Measurements from ENCODE around the gene SMARCC1.
"Not testable (repeated sequence)": the region's sequence is repeated elsewhere in the genome, so short reads cannot be mapped to it uniquely, and the experiment has no call there.

The SMARCC1 gene

DNA sequence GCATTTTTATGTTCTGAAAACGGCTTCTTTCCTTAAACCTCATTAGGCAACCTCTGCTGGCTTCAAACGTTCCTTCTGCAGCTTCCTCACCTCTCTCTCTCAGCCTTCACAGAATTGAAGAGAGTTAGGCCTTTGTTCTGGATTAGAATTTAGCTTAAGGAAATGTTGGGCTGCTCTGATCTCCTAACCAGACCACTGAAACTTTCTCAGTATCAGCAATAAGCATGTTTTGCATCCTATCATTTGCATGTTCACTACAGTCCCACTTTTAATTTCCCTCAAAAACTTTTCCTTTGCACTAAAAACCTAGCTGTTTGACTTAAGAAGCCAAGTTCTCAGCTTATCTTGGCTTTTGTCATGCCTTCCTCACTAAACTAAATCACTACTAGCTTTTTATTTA lies 49.5 kb downstream of the SMARCC1 start:
- H3K27ac ChIP-seq (ENCODE audit: low read depth, low read length): no peak overlapping the region
- H3K27me3 ChIP-seq (ENCODE audit: control insufficient read depth, insufficient read depth, low read length): no peaks in the 10 kb centered on the region
- no peaks in the 10 kb centered on the region for H3K4me1 ChIP-seq (ENCODE audit: control insufficient read depth, insufficient read depth, low read length)
- H3K4me3 ChIP-seq (ENCODE audit: low read depth, low read length): no peak overlapping the region
- H3K36me3 ChIP-seq (ENCODE audit: control insufficient read depth, insufficient read depth, low read length): peaks cover 98% of the 10 kb centered on the region
- H3K9me3 ChIP-seq (ENCODE audit: control insufficient read depth, insufficient read depth, low read length): no peaks in the 10 kb centered on the region
- no peak overlapping the region for H3K9ac ChIP-seq (ENCODE audit: low read depth, low read length)

DNA sequence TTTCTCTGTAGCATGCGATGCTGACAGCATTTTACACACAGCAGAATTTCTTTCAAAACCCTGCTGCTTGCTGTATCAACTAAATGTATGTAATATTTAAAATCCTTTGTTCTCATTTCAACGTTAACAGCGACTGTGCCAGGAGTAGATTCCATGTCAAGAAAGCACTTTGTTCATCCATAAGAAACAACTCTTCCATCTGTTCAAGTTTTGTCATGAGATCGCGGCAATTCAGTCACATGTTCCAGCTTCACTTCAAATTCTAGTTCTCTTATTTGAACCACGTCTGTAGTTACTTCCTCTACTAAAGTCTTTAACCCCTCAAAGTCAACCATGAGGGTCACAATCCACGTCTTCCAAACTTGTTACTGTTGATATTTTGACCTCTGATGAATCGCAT lies 50.6 kb downstream of the SMARCC1 start:
- H3K4me3 ChIP-seq (ENCODE audit: low read depth, low read length): no peak overlapping the region
- no peak overlapping the region for H3K27ac ChIP-seq (ENCODE audit: low read depth, low read length)
- H3K9ac ChIP-seq (ENCODE audit: low read depth, low read length): no peak overlapping the region
- no peaks in the 10 kb centered on the region for H3K9me3 ChIP-seq (ENCODE audit: control insufficient read depth, insufficient read depth, low read length)
- no peaks in the 10 kb centered on the region for H3K4me1 ChIP-seq (ENCODE audit: control insufficient read depth, insufficient read depth, low read length)
- peaks cover 98% of the 10 kb centered on the region for H3K36me3 ChIP-seq (ENCODE audit: control insufficient read depth, insufficient read depth, low read length)
- H3K27me3 ChIP-seq (ENCODE audit: control insufficient read depth, insufficient read depth, low read length): no peaks in the 10 kb centered on the region

DNA sequence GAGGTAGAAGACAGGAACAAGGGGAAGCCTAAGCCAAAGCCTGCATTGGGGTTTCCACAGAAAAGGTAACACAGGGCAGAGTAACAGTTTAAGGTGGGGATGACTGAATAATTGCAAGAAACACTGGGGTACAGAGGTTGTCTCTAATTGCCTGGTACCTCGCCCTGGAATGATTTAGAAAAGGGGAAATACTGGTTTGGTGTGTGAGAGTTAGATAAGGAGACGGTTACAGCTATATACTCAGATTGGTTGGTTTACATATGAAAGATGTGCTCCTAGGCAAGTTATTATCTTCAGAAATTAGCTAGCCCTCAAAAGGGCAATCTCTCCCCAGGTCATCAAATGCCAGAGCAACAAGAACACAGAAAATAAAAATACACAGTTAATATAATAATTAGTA lies 58.8 kb downstream of the SMARCC1 start:
- H3K9me3 ChIP-seq (ENCODE audit: control insufficient read depth, insufficient read depth, low read length): no peaks in the 10 kb centered on the region
- H3K9ac ChIP-seq (ENCODE audit: low read depth, low read length): no peak overlapping the region
- no peak overlapping the region for H3K27ac ChIP-seq (ENCODE audit: low read depth, low read length)
- no peak overlapping the region for H3K4me3 ChIP-seq (ENCODE audit: low read depth, low read length)
- no peaks in the 10 kb centered on the region for H3K27me3 ChIP-seq (ENCODE audit: control insufficient read depth, insufficient read depth, low read length)
- peaks cover 81% of the 10 kb centered on the region for H3K36me3 ChIP-seq (ENCODE audit: control insufficient read depth, insufficient read depth, low read length)
- H3K4me1 ChIP-seq (ENCODE audit: control insufficient read depth, insufficient read depth, low read length): peaks cover 10% of the 10 kb centered on the region

DNA sequence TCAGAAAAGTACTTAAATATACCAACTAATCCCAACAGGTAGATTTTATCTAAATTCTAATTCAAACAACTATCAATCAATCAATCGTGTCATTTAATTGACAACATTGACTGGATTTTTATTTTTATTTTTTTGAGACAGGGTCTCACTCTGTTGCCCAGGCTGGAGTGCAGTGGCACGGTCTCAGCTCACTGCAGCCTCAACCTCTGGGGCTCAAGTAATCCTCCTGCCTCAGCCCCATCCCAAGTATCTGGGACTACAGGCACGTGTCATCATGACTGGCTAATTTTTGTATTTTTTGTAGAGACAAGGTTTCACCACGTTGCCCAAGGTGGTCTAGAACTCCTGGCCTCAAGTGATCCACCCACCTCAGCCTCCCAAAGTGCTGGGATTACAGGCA lies 64.2 kb downstream of the SMARCC1 start:
- H3K36me3 ChIP-seq (ENCODE audit: control insufficient read depth, insufficient read depth, low read length): peaks cover 88% of the 10 kb centered on the region
- not testable (repeated sequence) for H3K9me3 ChIP-seq (ENCODE audit: control insufficient read depth, insufficient read depth, low read length); H3K9ac ChIP-seq (ENCODE audit: low read depth, low read length); H3K4me1 ChIP-seq (ENCODE audit: control insufficient read depth, insufficient read depth, low read length); H3K27me3 ChIP-seq (ENCODE audit: control insufficient read depth, insufficient read depth, low read length); H3K4me3 ChIP-seq (ENCODE audit: low read depth, low read length); H3K27ac ChIP-seq (ENCODE audit: low read depth, low read length)

DNA sequence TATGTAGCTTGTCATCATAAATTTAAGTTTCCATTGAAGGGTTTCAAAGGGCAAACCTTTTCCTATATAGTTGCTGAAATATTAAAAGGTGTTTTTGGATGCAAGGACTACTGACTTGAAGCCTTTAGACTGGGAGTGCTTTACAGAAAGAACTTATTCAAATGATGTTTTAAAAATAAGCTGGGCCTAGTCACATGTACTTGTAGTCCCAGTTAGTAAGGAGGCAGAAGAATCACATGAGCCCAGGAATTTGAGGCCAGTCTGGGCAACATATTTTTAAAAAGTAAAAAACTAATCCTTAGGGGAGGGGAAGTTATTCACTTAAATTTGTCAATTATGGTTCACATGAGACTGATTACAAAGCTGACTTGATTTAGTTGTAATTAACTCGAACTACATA lies 65.0 kb downstream of the SMARCC1 start:
- Histone ChIP-seq H3K27me3 (ENCODE audit: control insufficient read depth, insufficient read depth, low read length) (no peaks in the 10 kb centered on the region), H3K9ac (ENCODE audit: low read depth, low read length) (no peak overlapping the region), H3K9me3 (ENCODE audit: control insufficient read depth, insufficient read depth, low read length) (no peaks in the 10 kb centered on the region), H3K4me1 (ENCODE audit: control insufficient read depth, insufficient read depth, low read length) (no peaks in the 10 kb centered on the region), H3K36me3 (ENCODE audit: control insufficient read depth, insufficient read depth, low read length) (peaks cover 95% of the 10 kb centered on the region), H3K4me3 (ENCODE audit: low read depth, low read length) (no peak overlapping the region), H3K27ac (ENCODE audit: low read depth, low read length) (no peak overlapping the region)

DNA sequence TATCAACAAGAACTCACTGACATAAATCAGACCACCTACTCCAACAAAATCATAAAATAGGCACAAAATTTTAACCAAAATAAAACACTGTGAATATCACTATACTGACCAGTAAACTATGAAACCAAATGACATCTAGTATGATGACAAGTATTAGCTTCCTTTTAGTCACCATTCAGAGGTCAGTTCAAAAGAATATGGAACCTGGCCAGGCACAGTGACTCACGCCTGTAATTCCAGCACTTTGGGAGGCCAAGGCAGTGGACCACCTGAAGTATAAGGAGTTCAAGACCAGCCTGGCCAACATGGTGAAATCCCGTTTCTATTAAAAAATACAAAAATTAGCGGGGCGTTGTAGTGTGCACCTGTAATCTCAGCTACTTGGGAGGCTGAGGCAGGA lies 65.8 kb downstream of the SMARCC1 start:
- H3K9me3 ChIP-seq (ENCODE audit: control insufficient read depth, insufficient read depth, low read length): no peaks in the 10 kb centered on the region
- no peaks in the 10 kb centered on the region for H3K27me3 ChIP-seq (ENCODE audit: control insufficient read depth, insufficient read depth, low read length)
- H3K4me3 ChIP-seq (ENCODE audit: low read depth, low read length): no peak overlapping the region
- peaks cover 95% of the 10 kb centered on the region for H3K36me3 ChIP-seq (ENCODE audit: control insufficient read depth, insufficient read depth, low read length)
- H3K4me1 ChIP-seq (ENCODE audit: control insufficient read depth, insufficient read depth, low read length): no peaks in the 10 kb centered on the region
- H3K27ac ChIP-seq (ENCODE audit: low read depth, low read length): no peak overlapping the region
- no peak overlapping the region for H3K9ac ChIP-seq (ENCODE audit: low read depth, low read length)

DNA sequence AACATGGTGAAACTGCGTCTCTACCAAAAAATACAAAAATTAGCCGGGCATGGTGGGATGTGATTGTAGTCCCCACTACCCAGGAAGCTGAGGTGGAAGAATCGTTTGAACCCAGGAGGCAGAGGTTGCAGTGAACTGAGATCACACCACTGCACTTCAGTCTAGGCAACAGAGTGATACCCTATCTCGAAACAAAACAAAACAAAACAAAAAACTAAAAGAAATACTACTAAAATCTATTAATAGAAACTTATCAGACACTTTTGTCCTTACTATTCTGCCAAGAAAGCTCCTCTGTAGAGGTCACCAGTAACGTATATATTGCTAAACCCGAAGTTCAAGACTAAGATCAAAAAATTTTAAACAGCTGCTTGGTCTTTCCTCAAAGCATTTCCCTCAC lies 67.1 kb downstream of the SMARCC1 start:
- H3K27ac ChIP-seq (ENCODE audit: low read depth, low read length): no peak overlapping the region
- peaks cover 95% of the 10 kb centered on the region for H3K36me3 ChIP-seq (ENCODE audit: control insufficient read depth, insufficient read depth, low read length)
- H3K9ac ChIP-seq (ENCODE audit: low read depth, low read length): no peak overlapping the region
- H3K9me3 ChIP-seq (ENCODE audit: control insufficient read depth, insufficient read depth, low read length): no peaks in the 10 kb centered on the region
- H3K4me3 ChIP-seq (ENCODE audit: low read depth, low read length): no peak overlapping the region
- no peaks in the 10 kb centered on the region for H3K4me1 ChIP-seq (ENCODE audit: control insufficient read depth, insufficient read depth, low read length)
- H3K27me3 ChIP-seq (ENCODE audit: control insufficient read depth, insufficient read depth, low read length): no peaks in the 10 kb centered on the region

DNA sequence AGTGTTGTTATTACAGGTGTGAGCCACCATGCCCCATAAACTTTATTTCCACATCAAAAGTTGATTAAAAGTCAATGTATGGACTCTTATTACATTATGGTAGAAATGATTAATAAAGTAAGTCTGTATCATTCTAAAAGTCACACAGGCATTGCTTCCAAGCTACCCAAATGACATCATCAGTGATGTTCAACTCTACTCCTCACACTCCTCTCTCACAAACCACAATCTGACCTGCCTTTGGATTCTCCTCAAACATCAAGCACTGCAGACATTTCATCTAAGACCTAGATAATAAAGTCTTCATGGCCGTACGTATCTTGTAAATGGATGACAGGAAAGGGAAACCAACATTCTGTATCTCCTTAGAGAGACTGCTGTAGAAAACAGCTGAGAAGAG lies 68.0 kb downstream of the SMARCC1 start:
- Histone ChIP-seq H3K36me3 (ENCODE audit: control insufficient read depth, insufficient read depth, low read length) (peaks cover 95% of the 10 kb centered on the region), H3K9ac (ENCODE audit: low read depth, low read length) (no peak overlapping the region), H3K4me1 (ENCODE audit: control insufficient read depth, insufficient read depth, low read length) (no peaks in the 10 kb centered on the region), H3K27me3 (ENCODE audit: control insufficient read depth, insufficient read depth, low read length) (no peaks in the 10 kb centered on the region), H3K27ac (ENCODE audit: low read depth, low read length) (no peak overlapping the region), H3K9me3 (ENCODE audit: control insufficient read depth, insufficient read depth, low read length) (no peaks in the 10 kb centered on the region), H3K4me3 (ENCODE audit: low read depth, low read length) (no peak overlapping the region)

DNA sequence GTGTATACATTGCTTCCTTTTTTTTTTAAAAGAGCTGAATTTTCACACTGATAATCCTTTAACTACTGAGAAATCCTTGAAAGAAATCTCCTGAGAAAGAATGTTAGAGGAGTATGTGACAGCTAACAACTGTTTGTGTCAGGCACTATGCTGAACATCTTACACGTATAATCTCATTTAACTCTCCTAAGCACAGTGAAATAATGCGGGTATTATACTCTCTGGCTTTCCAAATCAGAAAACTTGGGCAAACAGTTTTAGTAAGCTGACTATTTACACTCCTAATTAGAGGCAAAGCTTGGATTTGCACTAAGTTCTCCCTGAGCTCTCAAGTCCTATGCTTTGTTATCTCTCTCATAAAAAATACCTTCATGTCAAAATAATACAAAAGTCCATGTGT lies 69.3 kb downstream of the SMARCC1 start:
- Histone ChIP-seq H3K4me1 (ENCODE audit: control insufficient read depth, insufficient read depth, low read length) (no peaks in the 10 kb centered on the region), H3K36me3 (ENCODE audit: control insufficient read depth, insufficient read depth, low read length) (peaks cover 95% of the 10 kb centered on the region)

DNA sequence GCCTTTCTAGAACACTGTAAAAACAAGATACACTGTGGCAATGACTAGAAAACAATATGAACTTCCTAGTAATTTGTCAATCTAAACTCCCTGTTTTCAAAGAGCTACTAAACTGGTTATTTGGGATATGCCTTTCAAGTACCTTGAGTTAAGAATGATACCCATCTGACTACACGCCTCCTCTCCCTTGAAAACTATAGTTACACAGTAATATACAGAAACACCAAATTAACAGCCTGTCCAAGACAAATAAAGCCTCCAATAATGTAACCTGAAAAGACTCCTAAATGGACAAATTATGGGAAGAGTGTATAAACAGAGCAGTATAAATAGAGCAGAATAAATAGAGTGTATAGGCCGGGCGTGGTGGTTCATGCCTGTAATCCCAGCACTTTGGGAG lies 70.1 kb downstream of the SMARCC1 start:
- Histone ChIP-seq H3K9me3 (ENCODE audit: control insufficient read depth, insufficient read depth, low read length) (no peaks in the 10 kb centered on the region), H3K27me3 (ENCODE audit: control insufficient read depth, insufficient read depth, low read length) (no peaks in the 10 kb centered on the region), H3K9ac (ENCODE audit: low read depth, low read length) (no peak overlapping the region), H3K4me3 (ENCODE audit: low read depth, low read length) (no peak overlapping the region), H3K36me3 (ENCODE audit: control insufficient read depth, insufficient read depth, low read length) (peaks cover 95% of the 10 kb centered on the region), H3K4me1 (ENCODE audit: control insufficient read depth, insufficient read depth, low read length) (no peaks in the 10 kb centered on the region), H3K27ac (ENCODE audit: low read depth, low read length) (no peak overlapping the region)

More for the DNA sequence above, 69.3 kb downstream of the SMARCC1 start:
- Histone ChIP-seq H3K9me3 (ENCODE audit: control insufficient read depth, insufficient read depth, low read length) (no peaks in the 10 kb centered on the region), H3K27me3 (ENCODE audit: control insufficient read depth, insufficient read depth, low read length) (no peaks in the 10 kb centered on the region), H3K27ac (ENCODE audit: low read depth, low read length) (no peak overlapping the region), H3K4me3 (ENCODE audit: low read depth, low read length) (no peak overlapping the region), H3K9ac (ENCODE audit: low read depth, low read length) (no peak overlapping the region)

DNA sequence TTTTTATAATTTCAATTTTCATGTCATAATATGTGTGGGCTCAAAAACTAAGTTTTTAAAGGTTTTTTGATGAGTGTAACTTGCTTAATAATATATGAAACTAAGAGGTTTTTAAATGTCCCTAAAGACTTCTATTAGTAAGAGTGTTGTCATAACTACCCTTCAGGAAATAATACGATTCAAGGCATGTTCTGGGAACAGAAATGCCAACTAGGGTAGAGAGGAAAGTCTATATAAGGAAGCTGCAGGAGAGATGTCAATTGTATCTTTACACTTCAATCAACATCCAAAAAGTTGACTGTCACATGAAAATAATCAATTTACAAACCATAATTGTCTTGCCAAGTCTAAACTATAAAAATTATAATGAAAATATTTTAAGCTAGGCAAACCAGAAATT lies 76.3 kb downstream of the SMARCC1 start:
- peaks cover 96% of the 10 kb centered on the region for H3K36me3 ChIP-seq (ENCODE audit: control insufficient read depth, insufficient read depth, low read length)
- H3K4me1 ChIP-seq (ENCODE audit: control insufficient read depth, insufficient read depth, low read length): no peaks in the 10 kb centered on the region
- no peaks in the 10 kb centered on the region for H3K9me3 ChIP-seq (ENCODE audit: control insufficient read depth, insufficient read depth, low read length)
- H3K4me3 ChIP-seq (ENCODE audit: low read depth, low read length): no peak overlapping the region
- no peaks in the 10 kb centered on the region for H3K27me3 ChIP-seq (ENCODE audit: control insufficient read depth, insufficient read depth, low read length)
- H3K9ac ChIP-seq (ENCODE audit: low read depth, low read length): no peak overlapping the region
- no peak overlapping the region for H3K27ac ChIP-seq (ENCODE audit: low read depth, low read length)

DNA sequence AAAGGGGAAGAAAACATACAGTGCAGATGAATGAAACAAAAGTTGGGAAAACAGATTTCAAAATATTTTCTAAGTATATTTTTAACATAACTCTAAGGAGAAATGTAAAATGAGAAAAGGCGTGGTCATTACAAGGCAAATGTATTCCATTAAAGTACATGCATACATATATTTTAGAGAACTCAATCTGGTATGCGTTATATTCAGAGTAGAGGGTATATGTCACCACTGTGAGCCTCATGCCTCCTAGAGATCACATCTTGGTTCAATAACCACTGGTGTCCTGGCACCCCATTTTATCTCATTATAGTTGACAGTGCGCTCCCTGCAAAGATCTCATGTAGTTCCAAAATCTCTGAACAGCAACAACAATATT lies 77.5 kb downstream of the SMARCC1 start:
- Histone ChIP-seq H3K4me1 (ENCODE audit: control insufficient read depth, insufficient read depth, low read length) (no peaks in the 10 kb centered on the region), H3K27ac (ENCODE audit: low read depth, low read length) (no peak overlapping the region)

More for the DNA sequence above, 77.5 kb downstream of the SMARCC1 start:
- Histone ChIP-seq H3K27me3 (ENCODE audit: control insufficient read depth, insufficient read depth, low read length) (no peaks in the 10 kb centered on the region), H3K4me3 (ENCODE audit: low read depth, low read length) (no peak overlapping the region), H3K9ac (ENCODE audit: low read depth, low read length) (no peak overlapping the region), H3K36me3 (ENCODE audit: control insufficient read depth, insufficient read depth, low read length) (peaks cover 98% of the 10 kb centered on the region), H3K9me3 (ENCODE audit: control insufficient read depth, insufficient read depth, low read length) (no peaks in the 10 kb centered on the region)

Data from HUES48 (cell line).